Hypothalamus (tissue), 51 donors: ENCODE measurements around the gene PCBP3.
"Not testable (repeated sequence)": the region's sequence is repeated elsewhere in the genome, so short reads cannot be mapped to it uniquely, and the experiment has no call there.

Source experiments
- DNase-seq, 51 donors: peaks; one replicate each; lab custom pipeline; 2025; lab: John Stamatoyannopoulos, UW

The PCBP3 gene

GRCh38 chr21:45643021-45643980, at the start of gene PCBP3:
Gene PCBP3 (plus strand): TSS chr21:45643725. CDS start chr21:45850086, 206,361 bp downstream.
- DNase-seq = peak; percentile 58 to 100 (median 97)

- no peak for DNase-seq
These were observed 48.6 kb upstream of the PCBP3 start for GRCh38 chr21:45594721-45595489.

GRCh38 chr21:45595574-45596295, 47.8 kb upstream of the PCBP3 start:
- no peak for DNase-seq

- DNase-seq = peak in 27 of 51 donors; percentile 1 to 64 (median 30)
These were observed 46.7 kb upstream of the PCBP3 start for GRCh38 chr21:45596704-45597318.

- no peak for DNase-seq
These were observed 45.4 kb upstream of the PCBP3 start for GRCh38 chr21:45598109-45598508.

- DNase-seq = no peak
These were observed 44.9 kb upstream of the PCBP3 start for GRCh38 chr21:45598666-45599065.

- DNase-seq = no peak
These were observed 44.4 kb upstream of the PCBP3 start for GRCh38 chr21:45599146-45599581.

GRCh38 chr21:45600248-45600647, 43.3 kb upstream of the PCBP3 start:
- DNase-seq = no peak

- DNase-seq = no peak
These were observed 42.0 kb upstream of the PCBP3 start for GRCh38 chr21:45601551-45601950.

GRCh38 chr21:45602106-45602505, 41.4 kb upstream of the PCBP3 start:
- DNase-seq = no peak

- DNase-seq = no peak
These were observed 40.0 kb upstream of the PCBP3 start for GRCh38 chr21:45603481-45603880.

GRCh38 chr21:45604681-45605080, 38.8 kb upstream of the PCBP3 start:
- not testable (repeated sequence) for DNase-seq

GRCh38 chr21:45607021-45607908, 36.3 kb upstream of the PCBP3 start:
- DNase-seq = peak in 1 of 51 donors; percentile 10

- peak in 1 of 51 donors; percentile 20 for DNase-seq
These were observed 35.6 kb upstream of the PCBP3 start for GRCh38 chr21:45607909-45608295.

- DNase-seq = not testable (repeated sequence)
These were observed 34.6 kb upstream of the PCBP3 start for GRCh38 chr21:45608747-45609470.

GRCh38 chr21:45609616-45610015, 33.9 kb upstream of the PCBP3 start:
- DNase-seq = not testable (repeated sequence)

- no peak for DNase-seq
These were observed 32.2 kb upstream of the PCBP3 start for GRCh38 chr21:45611296-45611695.

- peak in 1 of 51 donors; percentile 26 for DNase-seq
These were observed 31.4 kb upstream of the PCBP3 start for GRCh38 chr21:45611939-45612664.
